Keratinocyte (primary cell): ENCODE data around the gene CYP11A1. TPM values are rescaled to one million over a fixed set of nuclear protein-coding genes. Genes with fewer than 3 reads are reported as not detected.
A peak's percentile ranks its signal among the peaks of the same experiment; 100 is the strongest.

Experiments
- DNase-seq: peaks from one replicate; pipeline ENCODE4 v3.0.0-alpha.2; 2011; ENCODE audit warnings: low read depth, missing footprints, low spot score
- FAIRE-seq: peaks from 2 replicates; lab custom pipeline; 2011; peaks lifted over from hg19 to GRCh38; lab: Jason Lieb, UNC
- H2AFZ ChIP-seq: 2 replicates; pipeline ENCODE4 v1.6.0; 2012; ENCODE audit warnings: low read length, control low read depth, inconsistent platforms; ENCODE audit not compliant: control insufficient read depth
- H3K27ac ChIP-seq: 2 replicates; pipeline ENCODE4 v1.5.1; 2011; ENCODE audit warnings: low read length; ENCODE audit not compliant: control insufficient read depth, insufficient read depth
- H3K27me3 ChIP-seq: 3 replicates; pipeline ENCODE4 v1.6.0; 2011; ENCODE audit warnings: low read length; ENCODE audit not compliant: control insufficient read depth, insufficient read depth; ENCODE audit errors: extremely low read depth
- H3K36me3 ChIP-seq, 2 experiments: 2 replicates in 1 of 2; 3 replicates in 1 of 2; pipeline ENCODE4 v1.5.1; 2011; ENCODE audit warnings: low read length in 2 of 2, mild to moderate bottlenecking in 1 of 2; ENCODE audit not compliant: control insufficient read depth in 2 of 2, insufficient read depth in 2 of 2; ENCODE audit errors: extremely low read depth in 1 of 2
- H3K4me1 ChIP-seq: 3 replicates; pipeline ENCODE4 v1.5.1; 2011; ENCODE audit warnings: low read length; ENCODE audit not compliant: control insufficient read depth, insufficient read depth; ENCODE audit errors: extremely low read depth
- H3K4me2 ChIP-seq: 3 replicates; pipeline ENCODE4 v1.6.0; 2011; ENCODE audit warnings: low read depth, low read length; ENCODE audit not compliant: control insufficient read depth, insufficient read depth; ENCODE audit errors: extremely low read depth
- H3K4me3 ChIP-seq, 3 experiments: fragments of 200-600 bp in 1 of 3; sonication (generic) in 1 of 3; 2 replicates in 2 of 3; 3 replicates in 1 of 3; pipeline ENCODE4 v1.5.1; 2011 to 2016; ENCODE audit warnings: low read length in 3 of 3, mild to moderate bottlenecking in 3 of 3, control low read depth in 2 of 3, inconsistent platforms in 1 of 3, low read depth in 1 of 3, mixed read lengths in 1 of 3, mixed run types in 1 of 3, moderate library complexity in 1 of 3; ENCODE audit not compliant: control insufficient read depth in 2 of 3, insufficient read depth in 2 of 3; ENCODE audit errors: extremely low read depth in 1 of 3
- H3K79me2 ChIP-seq: 2 replicates; pipeline ENCODE4 v1.6.0; 2012; ENCODE audit warnings: low read length; ENCODE audit not compliant: control insufficient read depth, insufficient read depth
- H3K9ac ChIP-seq: 3 replicates; pipeline ENCODE4 v1.6.0; 2011; ENCODE audit warnings: low read length; ENCODE audit not compliant: control insufficient read depth, insufficient read depth; ENCODE audit errors: extremely low read depth
- H3K9me1 ChIP-seq: 3 replicates; pipeline ENCODE4 v1.6.0; 2011; ENCODE audit warnings: low read length; ENCODE audit not compliant: control insufficient read depth, insufficient read depth; ENCODE audit errors: extremely low read depth
- H3K9me3 ChIP-seq: 2 replicates; pipeline ENCODE4 v1.5.1; 2012; ENCODE audit warnings: low read depth, low read length; ENCODE audit not compliant: control insufficient read depth
- H4K20me1 ChIP-seq: 3 replicates; pipeline ENCODE4 v1.6.0; 2011; ENCODE audit warnings: low read length; ENCODE audit not compliant: control insufficient read depth, insufficient read depth; ENCODE audit errors: extremely low read depth
- EZH2 ChIP-seq: IDR thresholded peaks from one replicate; pipeline ENCODE4 v1.6.1; 2012; ENCODE audit warnings: inconsistent platforms, mild to moderate bottlenecking, low read length, moderate library complexity
- dilution Hi-C: fragments of 300-500 bp; cut with MboI; formaldehyde crosslinking; loops from one replicate; pipeline ENCODE4 v1.7.0; 2020; ENCODE audit warnings: low sequenced_read_pairs; ENCODE audit not compliant: extremely low pct_ligation_motif_present
- polyA plus RNA-seq, 5 experiments: library from polyadenylated mRNA; depleted of rRNA in 3 of 5; stranded (reverse) in 3 of 5; stranded (forward) in 1 of 5; unstranded in 1 of 5; fragments of >200 nt; gene quantifications; 1 replicate in 1 of 5; 2 replicates in 3 of 5; 3 replicates in 1 of 5; pipeline versions ENCODE4 v1.2.1 to v1.2.3, GENCODE V29; 2011 to 2012; ENCODE audit warnings: missing spikeins in 2 of 5, low read depth in 1 of 5, low replicate concordance in 1 of 5
- TF ChIP-seq, protein P1 (sequence below), 3 experiments: IDR thresholded peaks in 1 of 3; conservative IDR thresholded peaks in 1 of 3; optimal IDR thresholded peaks in 1 of 3; 2 replicates in 2 of 3; 3 replicates in 1 of 3; pipeline versions ENCODE3 to v1.5.1; 2011; ENCODE audit warnings: low read length in 3 of 3, mild to moderate bottlenecking in 3 of 3, moderate library complexity in 2 of 3, control low read depth in 1 of 3, inconsistent platforms in 1 of 3; ENCODE audit not compliant: insufficient read depth in 2 of 3; ENCODE audit errors: extremely low read depth in 1 of 3

CYP11A1 gene
- polyA plus RNA-seq, 1 donor (not counting 4 experiments of a cell fraction or from before 2014, with no cell fraction given) = not detected

DNA sequence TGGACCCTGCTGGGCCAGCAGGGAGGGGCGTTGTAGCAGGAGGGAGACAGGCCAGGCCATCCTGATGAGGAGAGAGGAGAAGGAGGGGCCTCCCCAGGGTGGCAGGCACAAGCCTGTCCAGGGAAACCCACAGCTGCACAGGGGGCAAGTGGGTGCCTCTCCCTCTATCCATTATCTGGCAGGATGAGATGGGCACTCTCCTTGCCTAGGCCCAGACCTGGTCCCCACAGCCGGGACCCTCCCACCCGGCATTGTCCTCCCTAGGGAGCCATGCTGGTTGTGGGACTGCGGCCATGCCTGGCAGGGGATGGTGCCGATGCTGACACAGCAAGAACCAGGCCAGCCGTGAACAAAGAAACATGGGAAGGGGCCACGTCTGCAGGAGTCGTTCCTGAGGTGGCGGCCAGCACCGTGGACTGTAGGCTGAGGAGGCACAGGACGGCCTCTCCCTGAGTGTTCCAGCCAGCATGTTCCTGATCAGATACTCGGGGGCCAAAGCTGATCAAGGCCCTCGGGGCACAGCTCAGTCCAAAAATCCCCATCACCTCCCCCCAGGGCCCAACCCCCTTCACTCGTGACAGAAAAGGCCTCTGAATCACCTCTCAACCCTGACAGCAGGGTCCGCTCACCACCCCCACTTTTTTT, 19.2 kb upstream of the CYP11A1 start:
- Histone ChIP-seq H2AFZ (no peak overlapping the region), H3K4me1 (peaks cover 65% of the 10 kb centered on the region), H3K36me3 (no peaks in the 10 kb centered on the region), H3K9ac (peak overlapping the region; percentile 19), H3K4me3 (no peak overlapping the region), H3K79me2 (no peaks in the 10 kb centered on the region), H3K9me3 (no peaks in the 10 kb centered on the region), H3K27ac (peak overlapping the region; percentile 96), H3K27me3 (no peaks in the 10 kb centered on the region), H3K9me1 (no peaks in the 10 kb centered on the region), H3K4me2 (no peak overlapping the region), H4K20me1 (no peaks in the 10 kb centered on the region)
- dilution Hi-C loops = no loop called here
- FAIRE-seq (no peak), DNase-seq (no peak)
- no peak for TF ChIP-seq EZH2
- TF ChIP-seq, protein P1, sequence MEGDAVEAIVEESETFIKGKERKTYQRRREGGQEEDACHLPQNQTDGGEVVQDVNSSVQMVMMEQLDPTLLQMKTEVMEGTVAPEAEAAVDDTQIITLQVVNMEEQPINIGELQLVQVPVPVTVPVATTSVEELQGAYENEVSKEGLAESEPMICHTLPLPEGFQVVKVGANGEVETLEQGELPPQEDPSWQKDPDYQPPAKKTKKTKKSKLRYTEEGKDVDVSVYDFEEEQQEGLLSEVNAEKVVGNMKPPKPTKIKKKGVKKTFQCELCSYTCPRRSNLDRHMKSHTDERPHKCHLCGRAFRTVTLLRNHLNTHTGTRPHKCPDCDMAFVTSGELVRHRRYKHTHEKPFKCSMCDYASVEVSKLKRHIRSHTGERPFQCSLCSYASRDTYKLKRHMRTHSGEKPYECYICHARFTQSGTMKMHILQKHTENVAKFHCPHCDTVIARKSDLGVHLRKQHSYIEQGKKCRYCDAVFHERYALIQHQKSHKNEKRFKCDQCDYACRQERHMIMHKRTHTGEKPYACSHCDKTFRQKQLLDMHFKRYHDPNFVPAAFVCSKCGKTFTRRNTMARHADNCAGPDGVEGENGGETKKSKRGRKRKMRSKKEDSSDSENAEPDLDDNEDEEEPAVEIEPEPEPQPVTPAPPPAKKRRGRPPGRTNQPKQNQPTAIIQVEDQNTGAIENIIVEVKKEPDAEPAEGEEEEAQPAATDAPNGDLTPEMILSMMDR (optimal IDR thresholded peaks at IDR 0.05 in 1 of 3, IDR thresholded peaks at IDR 0.05 in 1 of 3, conservative IDR thresholded peaks at IDR 0.05 in 1 of 3; ENCODE audit: extremely low read depth in 1 of 3, insufficient read depth in 2 of 3, low read length in 3 of 3) = no peak

- Histone ChIP-seq H3K4me2 (peak overlapping the region; percentile 50), H3K27ac (peak overlapping the region; percentile 96)
Measured at GRCh38 chr15:74385733-74386132, 18.3 kb upstream of the CYP11A1 start.

More at GRCh38 chr15:74385733-74386132, 18.3 kb upstream of the CYP11A1 start:
- H3K9me3 ChIP-seq = no peaks in the 10 kb centered on the region
- H2AFZ ChIP-seq = no peak overlapping the region
- H3K9ac ChIP-seq = peak overlapping the region; percentile 75
- no peak overlapping the region for H3K4me3 ChIP-seq
- FAIRE-seq (no peak), DNase-seq (no peak)
- H4K20me1 ChIP-seq = no peaks in the 10 kb centered on the region
- TF ChIP-seq EZH2 = no peak
- TF ChIP-seq, protein P1 (optimal IDR thresholded peaks at IDR 0.05 in 1 of 3, IDR thresholded peaks at IDR 0.05 in 1 of 3, conservative IDR thresholded peaks at IDR 0.05 in 1 of 3; ENCODE audit: extremely low read depth in 1 of 3, insufficient read depth in 2 of 3, low read length in 3 of 3) = no peak
- H3K79me2 ChIP-seq = no peaks in the 10 kb centered on the region
- H3K27me3 ChIP-seq = no peaks in the 10 kb centered on the region
- H3K9me1 ChIP-seq = no peaks in the 10 kb centered on the region
- peaks cover 69% of the 10 kb centered on the region for H3K4me1 ChIP-seq
- dilution Hi-C loops = no loop called here
- no peaks in the 10 kb centered on the region for H3K36me3 ChIP-seq
